OCI-LY7 (cell line): ENCODE results near the gene RNASE2. TPM values are rescaled to one million over a fixed set of nuclear protein-coding genes. Genes with fewer than 3 reads are reported as not detected.
"Not testable (repeated sequence)": the region's sequence is repeated elsewhere in the genome, so short reads cannot be mapped to it uniquely, and the experiment has no call there.

Experiments used
- BruUV-seq: library from RNA; stranded (reverse); fragments of 400-500 nt; replicated peaks from 2 replicates; lab custom pipeline; 2021; lab: Mats Ljungman, UMichigan
- CTCF ChIA-PET: fragments of 300-600 bp; sonication (Branson Sonifier 250); formaldehyde crosslinking; loops from one replicate; lab custom pipeline; 2022; ENCODE audit warnings: antibody characterized with exemption; ENCODE audit not compliant: unreplicated experiment; lab: Charles Lee
- POLR2A ChIA-PET: fragments of 300-600 bp; sonication (Branson Sonifier 250); formaldehyde crosslinking; loops from one replicate; lab custom pipeline; 2022; ENCODE audit warnings: antibody characterized with exemption; lab: Charles Lee
- DNase-seq: peaks from one replicate; pipeline ENCODE4 v3.0.0-alpha.2; 2015; ENCODE audit warnings: low spot score
- H2AFZ ChIP-seq: fragments of 200-600 bp; sonication (generic), shearing (Covaris generic); 2 replicates; pipeline ENCODE4 v1.6.1; 2014; ENCODE audit warnings: mild to moderate bottlenecking, antibody characterized with exemption, low read length, moderate library complexity
- H3K27ac ChIP-seq: fragments of 200-600 bp; sonication (generic); 2 replicates; pipeline ENCODE4 v1.5.1; 2014; ENCODE audit warnings: mixed run types, low read depth, mild to moderate bottlenecking, moderate library complexity, low read length, inconsistent platforms; ENCODE audit not compliant: poor library complexity, severe bottlenecking
- H3K36me3 ChIP-seq: fragments of 200-600 bp; sonication (generic); 2 replicates; pipeline ENCODE4 v1.6.1; 2014; ENCODE audit warnings: mild to moderate bottlenecking, antibody characterized with exemption, low read length, moderate library complexity, mixed read lengths; ENCODE audit not compliant: insufficient read depth
- H3K4me1 ChIP-seq: fragments of 200-600 bp; sonication (generic); 2 replicates; pipeline ENCODE4 v1.5.1; 2014; ENCODE audit warnings: mild to moderate bottlenecking, low read length; ENCODE audit not compliant: insufficient read depth, poor library complexity, severe bottlenecking
- H3K4me2 ChIP-seq: fragments of 200-600 bp; sonication (generic); 2 replicates; pipeline ENCODE4 v1.6.1; 2014; ENCODE audit warnings: mild to moderate bottlenecking, low read length
- H3K4me3 ChIP-seq: fragments of 200-600 bp; sonication (generic); 2 replicates; pipeline ENCODE4 v1.5.1; 2014; ENCODE audit warnings: mild to moderate bottlenecking, low read depth, low read length; ENCODE audit not compliant: poor library complexity, severe bottlenecking
- H3K79me2 ChIP-seq: fragments of 200-600 bp; sonication (generic); 2 replicates; pipeline ENCODE4 v1.6.1; 2016; ENCODE audit warnings: low read depth, mild to moderate bottlenecking, low read length, moderate library complexity, mixed read lengths; ENCODE audit not compliant: insufficient read depth
- H3K9me2 ChIP-seq: fragments of 200-600 bp; sonication (generic); 2 replicates; pipeline ENCODE4 v1.6.1; 2016; ENCODE audit warnings: mild to moderate bottlenecking, low read length, mixed read lengths; ENCODE audit not compliant: insufficient read depth
- H3K9me3 ChIP-seq: fragments of 200-600 bp; sonication (generic); 2 replicates; pipeline ENCODE4 v1.6.1; 2014; ENCODE audit warnings: mild to moderate bottlenecking, mixed run types, low read length, mixed read lengths
- H4K20me1 ChIP-seq: fragments of 200-600 bp; sonication (generic); 2 replicates; pipeline ENCODE4 v1.6.1; 2014; ENCODE audit warnings: mild to moderate bottlenecking, antibody characterized with exemption, low read length, moderate library complexity, mixed read lengths; ENCODE audit not compliant: insufficient read depth
- EZH2phosphoT487 ChIP-seq: fragments of 200-600 bp; sonication (generic); IDR thresholded peaks from 2 replicates; pipeline ENCODE4 v1.6.1; 2018; ENCODE audit warnings: low read depth, borderline replicate concordance, mild to moderate bottlenecking, mixed run types, antibody characterized with exemption, low read length, moderate library complexity, mixed read lengths
- intact Hi-C: fragments of 100-400 bp; cut with micrococcal nuclease; formaldehyde crosslinking; loops from one replicate; pipeline ENCODE4 v1.10.0; 2022; ENCODE audit not compliant: unreplicated experiment
- total RNA-seq, 2 experiments: library from RNA; depleted of rRNA in 1 of 2; stranded (reverse); fragments of >200 nt in 1 of 2; shearing (Covaris generic) in 1 of 2; gene quantifications; 2 replicates each; pipeline ENCODE4 v1.2.3, GENCODE V29; 2014 to 2022
- TF ChIP-seq, protein P1 (sequence below): fragments of 200-600 bp; sonication (generic); conservative IDR thresholded peaks from 2 replicates; pipeline ENCODE4 v1.5.1; 2014; ENCODE audit warnings: mild to moderate bottlenecking, antibody characterized with exemption, low read length, moderate library complexity, mixed read lengths

Gene RNASE2
- total RNA-seq, 2 experiments from 2014 or later = not detected

DNA sequence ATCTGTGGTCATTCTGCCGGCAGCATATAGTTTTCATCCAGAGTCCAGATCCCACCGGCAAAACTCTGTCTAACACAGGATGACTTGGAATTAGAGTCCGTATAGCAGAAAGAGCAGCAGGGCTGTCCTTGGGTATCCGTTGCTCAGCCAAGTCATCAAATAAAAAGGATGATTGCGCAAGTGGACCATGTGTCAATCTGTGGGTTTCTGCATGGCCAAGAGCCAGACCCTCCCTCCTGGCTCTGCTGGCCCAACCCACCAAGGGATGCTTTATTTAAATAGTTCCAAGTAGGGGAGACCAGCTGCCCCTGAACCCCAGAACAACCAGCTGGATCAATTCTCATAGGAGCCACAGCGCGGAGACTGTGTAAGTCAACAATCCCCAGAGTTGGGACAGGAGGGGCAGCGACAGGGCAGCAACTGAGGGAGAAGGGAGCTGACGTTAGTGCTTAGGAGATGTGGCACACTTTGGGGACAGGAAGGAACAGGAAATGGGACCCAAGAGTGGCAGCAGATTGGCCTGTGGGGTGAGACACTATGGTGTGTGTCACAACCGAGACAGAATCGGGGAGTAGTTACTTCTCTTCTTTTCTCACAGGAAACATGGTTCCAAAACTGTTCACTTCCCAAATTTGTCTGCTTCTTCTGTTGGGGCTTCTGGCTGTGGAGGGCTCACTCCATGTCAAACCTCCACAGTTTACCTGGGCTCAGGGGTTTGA is 36.1 kb upstream of the RNASE2 start:
- H3K79me2 ChIP-seq, H3K9me2 ChIP-seq, intact Hi-C loops, BruUV-seq, DNase-seq, H2AFZ ChIP-seq, CTCF ChIA-PET, H3K27ac ChIP-seq, H3K36me3 ChIP-seq, H4K20me1 ChIP-seq, H3K4me3 ChIP-seq, POLR2A ChIA-PET, H3K4me2 ChIP-seq, H3K4me1 ChIP-seq, H3K9me3 ChIP-seq: not testable (repeated sequence)

DNA sequence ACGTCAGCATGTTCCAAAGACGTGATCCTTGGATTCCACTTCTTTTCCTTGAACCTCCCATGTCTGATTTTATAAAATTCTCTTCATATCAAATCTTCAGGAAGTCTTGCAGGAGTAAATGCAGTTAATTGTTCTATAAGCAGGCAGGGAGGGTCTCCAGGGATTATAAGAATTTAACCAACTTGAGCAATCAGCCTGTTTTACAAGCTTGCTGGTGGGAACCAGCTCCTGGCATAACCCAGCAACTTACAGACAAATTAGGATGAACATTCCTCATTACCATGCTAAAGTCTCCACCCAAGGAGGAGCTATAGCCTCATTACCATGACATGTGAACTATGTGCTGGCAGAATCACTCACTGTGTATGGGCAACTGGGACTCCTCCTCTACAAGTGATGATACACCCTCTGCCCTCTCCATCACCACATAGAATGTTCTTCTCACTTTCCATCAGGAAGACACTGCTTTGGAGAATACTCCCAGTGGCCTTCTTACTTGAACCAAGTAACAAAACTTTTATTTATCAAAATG is 31.5 kb upstream of the RNASE2 start:
- H3K27ac ChIP-seq, H3K36me3 ChIP-seq, H3K9me3 ChIP-seq, H4K20me1 ChIP-seq, H3K4me1 ChIP-seq, BruUV-seq, H2AFZ ChIP-seq, DNase-seq, CTCF ChIA-PET, H3K4me3 ChIP-seq, H3K4me2 ChIP-seq, H3K79me2 ChIP-seq, intact Hi-C loops, POLR2A ChIA-PET, H3K9me2 ChIP-seq: not testable (repeated sequence)

DNA sequence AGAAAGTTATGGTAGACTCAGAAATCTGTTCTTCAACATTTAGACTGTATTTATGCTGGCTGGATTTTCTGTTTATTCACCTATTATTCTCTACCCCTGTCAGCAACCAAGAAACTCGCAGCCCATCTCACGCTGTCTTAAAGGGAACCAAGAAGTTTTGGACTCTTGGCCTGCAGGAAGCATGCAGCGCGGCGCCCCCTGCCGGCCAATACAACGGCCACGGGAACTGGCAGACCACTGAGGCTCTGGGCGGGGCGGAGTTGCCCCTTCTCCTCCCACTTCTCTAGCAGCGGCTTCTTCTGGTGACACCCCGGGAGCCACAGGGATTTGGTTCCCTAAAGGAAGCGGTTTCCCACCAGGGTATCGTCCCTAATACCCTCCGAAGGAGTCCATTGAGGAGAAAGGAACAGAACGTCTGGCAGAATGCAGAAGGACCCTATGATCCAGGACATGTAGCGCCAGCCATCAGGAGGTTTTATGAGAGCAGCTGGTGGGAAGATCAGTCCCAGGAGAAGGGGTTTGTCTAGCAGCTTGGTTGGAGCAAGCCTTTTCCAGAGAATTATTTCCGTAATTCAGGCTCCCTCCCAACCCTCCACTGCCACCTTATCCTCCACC is 21.0 kb upstream of the RNASE2 start:
- no peaks in the 10 kb centered on the region for H4K20me1 ChIP-seq
- no peaks in the 10 kb centered on the region for H3K36me3 ChIP-seq
- POLR2A ChIA-PET = no interaction called here
- peak; percentile 44 for DNase-seq
- no peaks in the 10 kb centered on the region for H3K9me3 ChIP-seq
- H3K4me1 ChIP-seq = no peaks in the 10 kb centered on the region
- no peak for TF ChIP-seq EZH2phosphoT487
- TF ChIP-seq, protein P1, sequence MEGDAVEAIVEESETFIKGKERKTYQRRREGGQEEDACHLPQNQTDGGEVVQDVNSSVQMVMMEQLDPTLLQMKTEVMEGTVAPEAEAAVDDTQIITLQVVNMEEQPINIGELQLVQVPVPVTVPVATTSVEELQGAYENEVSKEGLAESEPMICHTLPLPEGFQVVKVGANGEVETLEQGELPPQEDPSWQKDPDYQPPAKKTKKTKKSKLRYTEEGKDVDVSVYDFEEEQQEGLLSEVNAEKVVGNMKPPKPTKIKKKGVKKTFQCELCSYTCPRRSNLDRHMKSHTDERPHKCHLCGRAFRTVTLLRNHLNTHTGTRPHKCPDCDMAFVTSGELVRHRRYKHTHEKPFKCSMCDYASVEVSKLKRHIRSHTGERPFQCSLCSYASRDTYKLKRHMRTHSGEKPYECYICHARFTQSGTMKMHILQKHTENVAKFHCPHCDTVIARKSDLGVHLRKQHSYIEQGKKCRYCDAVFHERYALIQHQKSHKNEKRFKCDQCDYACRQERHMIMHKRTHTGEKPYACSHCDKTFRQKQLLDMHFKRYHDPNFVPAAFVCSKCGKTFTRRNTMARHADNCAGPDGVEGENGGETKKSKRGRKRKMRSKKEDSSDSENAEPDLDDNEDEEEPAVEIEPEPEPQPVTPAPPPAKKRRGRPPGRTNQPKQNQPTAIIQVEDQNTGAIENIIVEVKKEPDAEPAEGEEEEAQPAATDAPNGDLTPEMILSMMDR = peak; percentile 84
- no peaks in the 10 kb centered on the region for H3K79me2 ChIP-seq
- H3K27ac ChIP-seq = no peak overlapping the region
- intact Hi-C loops = no loop called here
- CTCF ChIA-PET = no interaction called here
- H2AFZ ChIP-seq = no peak overlapping the region
- no TSS peak for BruUV-seq
- H3K4me2 ChIP-seq = no peak overlapping the region
- H3K9me2 ChIP-seq = no peaks in the 10 kb centered on the region
- no peak overlapping the region for H3K4me3 ChIP-seq
